ENCODE data around the gene PHKA1.
A peak's percentile ranks its signal among the peaks of the same experiment; 100 is the strongest.
"Not testable (repeated sequence)": the region's sequence is repeated elsewhere in the genome, so short reads cannot be mapped to it uniquely, and the experiment has no call there.

The PHKA1 gene

GRCh38 chrX:72713599-72714477 lies at the start of gene PHKA1:
PHKA1 (minus strand) TSS chrX:72714306; CDS start chrX:72713880, 426 bp downstream.
- DNase-seq: peak; percentile 52

GRCh38 chrX:72760454-72760853 lies 46.3 kb upstream of the PHKA1 start:
- DNase-seq: not testable (repeated sequence)

- not testable (repeated sequence) for DNase-seq
Observed at GRCh38 chrX:72748545-72748944, 34.4 kb upstream of the PHKA1 start.

GRCh38 chrX:72745546-72745945 lies 31.4 kb upstream of the PHKA1 start:
- not testable (repeated sequence) for DNase-seq

DNA sequence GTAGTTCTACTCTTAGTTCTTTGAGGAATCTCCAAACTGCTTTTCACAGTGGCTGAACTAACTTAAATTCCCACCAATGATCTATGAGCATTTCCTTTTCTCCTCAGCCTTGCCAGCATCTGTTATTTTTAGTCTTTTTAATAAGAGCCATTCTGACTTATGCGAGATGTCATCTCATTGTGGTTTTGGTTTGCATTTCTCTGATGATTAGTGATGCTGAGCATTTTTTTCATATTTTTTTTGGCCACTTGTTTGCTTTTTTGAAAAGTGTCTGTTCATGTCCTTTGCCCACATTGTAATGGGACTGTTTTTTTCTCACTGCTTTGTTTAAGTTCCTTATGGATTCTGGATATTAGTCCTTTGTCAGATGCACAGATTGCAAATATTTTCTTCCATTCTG lies 21.5 kb upstream of the PHKA1 start:
- no peak for DNase-seq

- not testable (repeated sequence) for DNase-seq
Observed at GRCh38 chrX:72733636-72734035, 19.5 kb upstream of the PHKA1 start.

- DNase-seq: no peak
Observed at GRCh38 chrX:72727846-72728245, 13.7 kb upstream of the PHKA1 start.

- no peak for DNase-seq
Observed at GRCh38 chrX:72716766-72717165, 2.7 kb upstream of the PHKA1 start.

- no peak for DNase-seq
Observed at GRCh38 chrX:72715546-72715945, 1.4 kb upstream of the PHKA1 start.

DNA sequence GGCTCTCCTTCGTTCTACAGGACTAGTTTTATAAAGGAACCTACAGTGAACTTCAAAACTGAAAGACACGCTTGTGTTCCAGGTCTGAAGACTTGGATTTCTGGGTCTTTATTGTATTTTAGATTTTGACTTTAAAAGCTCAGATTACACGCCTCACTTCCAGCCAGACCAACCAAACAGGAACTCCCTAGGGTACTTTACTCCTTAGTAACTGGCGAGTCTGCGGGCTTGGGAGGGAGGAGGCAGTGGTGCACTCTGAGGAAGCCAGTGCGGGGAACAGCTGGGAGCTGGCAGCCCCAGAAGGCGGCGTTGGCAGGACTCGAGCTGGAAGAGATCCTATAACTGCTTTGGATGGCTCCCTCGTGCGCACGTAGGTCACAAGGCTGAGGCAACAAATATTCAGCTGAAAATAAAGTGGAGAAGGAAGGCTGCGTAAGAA lies 391 bp upstream of the PHKA1 start:
- DNase-seq: peak; percentile 72

DNA sequence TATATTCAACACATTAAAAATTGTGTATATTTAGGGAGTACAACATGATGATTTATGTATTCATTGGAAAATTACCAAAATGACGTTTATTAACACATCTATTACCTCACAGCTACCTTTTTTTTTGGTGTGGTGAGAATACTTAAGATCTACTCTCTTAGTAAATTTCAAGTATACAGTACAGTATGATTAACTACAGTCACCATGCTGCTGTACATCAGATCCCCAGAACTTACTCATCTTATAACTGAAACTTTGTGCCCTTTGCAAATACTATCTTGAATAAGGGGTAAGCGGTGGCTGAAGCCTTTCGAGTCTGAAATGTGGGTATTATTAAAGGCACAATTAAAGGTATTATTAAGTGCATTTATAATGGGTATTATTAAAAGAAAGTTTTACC lies 976 bp downstream of the PHKA1 start:
- no peak for DNase-seq

DNA sequence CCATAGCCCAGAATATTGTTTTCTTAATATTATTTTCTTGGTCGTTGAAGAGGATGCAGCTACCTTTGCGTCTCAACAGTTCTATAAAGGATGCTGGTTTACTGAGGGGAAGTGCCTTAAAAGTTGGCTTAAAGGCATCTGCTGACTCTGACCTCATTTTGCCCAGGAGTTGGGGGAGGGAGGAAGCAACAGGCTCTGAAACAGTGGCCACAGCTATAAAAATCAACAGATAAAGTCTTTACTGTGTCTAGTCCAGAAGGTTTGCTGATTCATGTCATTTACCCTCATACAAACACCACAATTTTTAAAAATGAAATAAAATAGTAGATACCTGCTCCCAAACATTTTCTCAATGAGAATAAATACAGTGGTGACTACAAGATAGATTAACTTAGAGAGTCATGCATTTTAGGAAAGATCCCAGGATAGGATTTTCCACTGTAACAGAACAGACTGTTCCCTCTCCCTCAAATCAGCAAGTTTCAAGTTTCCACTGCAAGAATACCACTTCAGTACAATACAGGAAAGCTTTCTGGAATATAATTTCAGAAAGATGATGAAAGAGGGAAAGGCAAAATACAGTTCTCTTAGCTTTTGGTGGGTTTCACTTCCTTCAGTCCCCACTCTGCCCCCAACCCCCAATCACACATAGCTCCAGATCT lies 1.9 kb downstream of the PHKA1 start:
- DNase-seq: no peak

GRCh38 chrX:72705814-72706213 lies 8.3 kb downstream of the PHKA1 start:
- no peak for DNase-seq

- DNase-seq: no peak
Observed at GRCh38 chrX:72705111-72705510, 9.0 kb downstream of the PHKA1 start.

GRCh38 chrX:72694170-72694569 lies 19.9 kb downstream of the PHKA1 start:
- DNase-seq: no peak

DNA sequence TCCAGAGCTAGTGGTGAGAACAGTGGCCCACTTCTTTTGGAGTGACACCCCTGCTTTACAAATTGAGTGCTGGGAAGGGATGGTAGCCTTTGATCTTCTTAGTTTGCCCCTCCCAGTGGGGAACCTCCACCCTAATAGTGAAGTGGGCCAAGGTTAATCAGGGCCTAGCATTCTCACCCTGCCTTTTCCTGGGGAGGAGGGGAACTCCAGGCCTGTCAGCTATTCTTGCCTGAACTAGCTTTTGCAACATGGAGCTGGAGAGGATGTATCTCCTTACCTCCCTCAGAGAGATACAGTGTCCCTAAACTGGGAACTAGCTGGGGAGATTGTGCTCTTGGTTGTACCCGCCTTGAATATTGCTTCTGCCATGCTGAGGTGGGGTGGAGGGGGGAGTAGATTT lies 20.6 kb downstream of the PHKA1 start:
- DNase-seq: no peak

DNA sequence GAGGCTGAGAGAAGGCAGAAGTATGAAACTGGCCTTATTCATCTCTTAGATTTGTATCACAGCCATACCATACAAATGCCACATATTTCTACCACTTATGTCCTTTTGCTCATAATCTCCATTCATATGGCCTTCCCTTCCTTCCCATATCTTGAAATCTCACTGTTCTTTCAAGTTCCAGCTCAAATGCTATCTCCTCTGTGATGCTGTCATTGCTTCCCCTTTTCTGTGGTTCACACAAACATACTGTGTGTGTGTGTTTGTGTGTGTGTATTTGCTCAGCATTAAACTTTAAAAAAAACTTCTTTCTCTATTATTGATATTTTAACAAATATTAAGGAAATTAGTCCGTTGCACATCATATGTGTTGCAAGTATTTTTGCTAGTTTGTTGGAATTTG lies 26.7 kb downstream of the PHKA1 start:
- DNase-seq: no peak

DNA sequence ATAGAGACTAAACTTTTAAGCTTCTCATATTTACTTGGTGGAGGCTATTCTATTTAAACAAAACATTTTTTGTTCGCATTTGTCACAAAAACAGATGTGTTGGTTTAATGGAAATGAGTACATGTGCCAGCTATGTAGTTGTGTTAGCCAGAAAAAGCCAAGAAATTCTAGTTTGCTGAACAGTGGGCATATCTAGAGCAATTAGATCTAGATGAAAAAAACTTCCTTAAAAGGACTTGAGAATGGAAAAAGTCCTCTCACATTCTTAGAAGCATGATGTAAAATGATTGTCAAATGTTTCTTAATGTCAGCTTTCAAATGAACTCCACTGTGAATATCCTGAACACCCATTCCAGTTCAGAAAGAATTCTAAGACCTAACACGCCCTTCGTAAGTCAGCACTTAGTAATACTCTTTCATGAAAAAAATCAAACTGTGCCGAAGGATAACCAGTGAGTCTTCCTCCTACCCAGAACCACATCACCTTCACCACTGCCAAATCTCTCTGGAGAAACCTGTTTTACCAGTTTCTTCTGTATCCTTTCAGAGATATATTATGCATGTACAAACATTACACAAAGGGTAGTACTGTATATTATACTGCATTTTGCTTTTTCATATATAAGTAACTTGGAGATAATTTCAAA lies 28.2 kb downstream of the PHKA1 start:
- no peak for DNase-seq

DNA sequence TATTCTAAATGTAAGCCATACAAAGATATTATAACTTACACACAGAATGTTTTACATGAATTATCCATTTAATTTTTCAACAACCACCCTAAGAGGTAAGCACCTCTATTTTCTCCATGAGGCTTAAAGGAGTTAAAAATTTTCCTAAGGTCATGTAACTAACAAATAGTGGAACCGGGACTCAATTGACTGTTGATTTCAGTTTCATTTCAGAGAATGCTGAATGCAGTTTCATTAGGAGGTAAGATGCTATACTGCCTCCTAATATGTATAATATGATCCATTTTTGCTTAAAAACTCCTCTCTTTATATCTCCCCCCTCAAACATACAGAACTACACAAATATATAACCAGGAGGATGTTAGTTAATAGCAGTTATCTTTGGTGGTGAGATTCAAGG lies 29.1 kb downstream of the PHKA1 start:
- no peak for DNase-seq

DNA sequence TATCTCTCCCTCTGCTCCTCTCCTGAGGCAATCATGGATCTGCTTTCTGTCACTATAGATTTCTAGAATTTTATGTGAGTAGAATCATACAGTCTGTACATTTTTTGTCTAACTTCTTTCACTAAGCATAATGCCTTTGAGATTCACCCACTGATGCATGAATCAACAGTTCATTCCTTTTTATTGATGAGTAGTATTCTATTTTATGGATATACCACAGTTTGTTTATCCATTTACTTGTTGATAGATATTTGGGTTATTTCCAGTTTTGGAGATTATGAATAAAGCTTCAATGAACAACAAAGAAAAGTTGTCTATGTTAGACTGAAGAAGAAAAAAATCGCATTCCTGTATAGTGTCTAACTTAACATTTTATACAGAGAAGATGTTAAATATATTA lies 30.5 kb downstream of the PHKA1 start:
- DNase-seq: no peak

- no peak for DNase-seq
Observed at GRCh38 chrX:72676465-72676864, 37.6 kb downstream of the PHKA1 start.

DNA sequence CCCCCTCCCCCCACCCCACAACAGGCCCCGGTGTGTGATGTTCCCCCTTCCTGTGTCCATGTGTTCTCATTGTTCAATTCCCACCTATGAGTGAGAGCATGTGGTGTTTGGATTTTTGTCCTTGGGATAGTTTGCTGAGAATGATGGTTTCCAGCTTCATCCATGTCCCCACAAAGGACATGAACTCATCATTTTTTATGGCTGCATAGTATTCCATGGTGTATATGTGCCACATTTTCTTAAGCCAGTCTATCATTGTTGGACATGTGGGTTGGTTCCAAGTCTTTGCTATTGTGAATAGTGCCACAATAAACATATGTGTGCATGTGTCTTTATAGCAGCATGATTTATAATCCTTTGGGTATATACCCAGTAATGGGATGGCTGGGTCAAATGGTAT lies 40.2 kb downstream of the PHKA1 start:
- DNase-seq: not testable (repeated sequence)

DNA sequence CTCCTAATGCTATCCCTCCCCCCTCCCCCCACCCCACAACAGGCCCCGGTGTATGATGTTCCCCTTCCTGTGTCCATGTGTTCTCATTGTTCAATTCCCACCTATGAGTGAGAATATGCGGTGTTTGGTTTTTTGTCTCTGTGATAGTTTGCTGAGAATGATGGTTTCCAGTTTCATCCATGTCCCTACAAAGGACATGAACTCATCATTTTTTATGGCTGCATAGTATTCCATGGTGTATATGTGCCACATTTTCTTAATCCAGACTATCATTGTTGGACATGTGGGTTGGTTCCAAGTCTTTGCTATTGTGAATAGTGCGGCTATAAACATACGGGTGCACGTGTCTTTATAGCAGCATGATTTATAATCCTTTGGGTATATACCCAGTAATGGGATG lies 44.6 kb downstream of the PHKA1 start:
- DNase-seq: not testable (repeated sequence)

GRCh38 chrX:72666451-72666850 lies 47.7 kb downstream of the PHKA1 start:
- no peak for DNase-seq
